ENCODE data around the gene MYMX.

The MYMX gene

DNA sequence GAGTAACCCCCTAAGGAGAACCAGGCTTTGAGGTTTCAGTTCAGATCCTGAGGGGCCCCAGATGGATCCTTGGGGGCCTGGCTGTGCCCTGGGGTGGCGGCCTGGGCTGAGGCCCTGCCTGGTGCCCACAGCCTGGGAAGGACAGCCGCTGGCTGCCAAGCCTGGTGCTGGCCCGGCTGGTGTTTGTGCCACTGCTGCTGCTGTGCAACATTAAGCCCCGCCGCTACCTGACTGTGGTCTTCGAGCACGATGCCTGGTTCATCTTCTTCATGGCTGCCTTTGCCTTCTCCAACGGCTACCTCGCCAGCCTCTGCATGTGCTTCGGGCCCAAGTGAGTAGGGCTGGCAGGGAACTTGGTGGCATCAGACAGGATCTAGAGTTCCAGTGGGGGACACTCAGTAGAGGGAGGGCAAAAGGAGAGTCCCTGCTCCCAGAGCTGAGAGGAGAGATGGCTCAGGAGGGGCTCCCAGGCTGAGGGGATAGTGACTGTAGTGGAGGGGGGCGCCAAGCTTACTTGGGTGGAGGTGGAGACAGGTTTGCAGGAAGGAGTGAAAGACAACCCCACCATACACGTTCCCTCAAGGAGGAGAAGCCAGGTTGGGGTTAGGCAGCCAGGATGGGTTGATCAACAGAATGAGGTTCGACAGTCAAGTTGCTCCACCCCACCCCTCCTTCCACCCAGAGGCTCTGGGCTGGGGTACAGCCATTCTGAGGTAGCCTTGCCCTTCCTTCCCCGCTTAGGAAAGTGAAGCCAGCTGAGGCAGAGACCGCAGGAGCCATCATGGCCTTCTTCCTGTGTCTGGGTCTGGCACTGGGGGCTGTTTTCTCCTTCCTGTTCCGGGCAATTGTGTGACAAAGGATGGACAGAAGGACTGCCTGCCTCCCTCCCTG is 16.2 kb downstream of the MYMX start:
- DNase-seq (ENCODE audit: low read depth) = no peak

DNA sequence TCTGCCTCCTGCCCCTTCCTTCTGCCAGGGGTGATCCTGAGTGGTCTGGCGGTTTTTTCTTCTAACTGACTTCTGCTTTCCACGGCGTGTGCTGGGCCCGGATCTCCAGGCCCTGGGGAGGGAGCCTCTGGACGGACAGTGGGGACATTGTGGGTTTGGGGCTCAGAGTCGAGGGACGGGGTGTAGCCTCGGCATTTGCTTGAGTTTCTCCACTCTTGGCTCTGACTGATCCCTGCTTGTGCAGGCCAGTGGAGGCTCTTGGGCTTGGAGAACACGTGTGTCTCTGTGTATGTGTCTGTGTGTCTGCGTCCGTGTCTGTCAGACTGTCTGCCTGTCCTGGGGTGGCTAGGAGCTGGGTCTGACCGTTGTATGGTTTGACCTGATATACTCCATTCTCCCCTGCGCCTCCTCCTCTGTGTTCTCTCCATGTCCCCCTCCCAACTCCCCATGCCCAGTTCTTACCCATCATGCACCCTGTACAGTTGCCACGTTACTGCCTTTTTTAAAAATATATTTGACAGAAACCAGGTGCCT is 16.9 kb downstream of the MYMX start:
- DNase-seq (ENCODE audit: low read depth) = no peak

DNA sequence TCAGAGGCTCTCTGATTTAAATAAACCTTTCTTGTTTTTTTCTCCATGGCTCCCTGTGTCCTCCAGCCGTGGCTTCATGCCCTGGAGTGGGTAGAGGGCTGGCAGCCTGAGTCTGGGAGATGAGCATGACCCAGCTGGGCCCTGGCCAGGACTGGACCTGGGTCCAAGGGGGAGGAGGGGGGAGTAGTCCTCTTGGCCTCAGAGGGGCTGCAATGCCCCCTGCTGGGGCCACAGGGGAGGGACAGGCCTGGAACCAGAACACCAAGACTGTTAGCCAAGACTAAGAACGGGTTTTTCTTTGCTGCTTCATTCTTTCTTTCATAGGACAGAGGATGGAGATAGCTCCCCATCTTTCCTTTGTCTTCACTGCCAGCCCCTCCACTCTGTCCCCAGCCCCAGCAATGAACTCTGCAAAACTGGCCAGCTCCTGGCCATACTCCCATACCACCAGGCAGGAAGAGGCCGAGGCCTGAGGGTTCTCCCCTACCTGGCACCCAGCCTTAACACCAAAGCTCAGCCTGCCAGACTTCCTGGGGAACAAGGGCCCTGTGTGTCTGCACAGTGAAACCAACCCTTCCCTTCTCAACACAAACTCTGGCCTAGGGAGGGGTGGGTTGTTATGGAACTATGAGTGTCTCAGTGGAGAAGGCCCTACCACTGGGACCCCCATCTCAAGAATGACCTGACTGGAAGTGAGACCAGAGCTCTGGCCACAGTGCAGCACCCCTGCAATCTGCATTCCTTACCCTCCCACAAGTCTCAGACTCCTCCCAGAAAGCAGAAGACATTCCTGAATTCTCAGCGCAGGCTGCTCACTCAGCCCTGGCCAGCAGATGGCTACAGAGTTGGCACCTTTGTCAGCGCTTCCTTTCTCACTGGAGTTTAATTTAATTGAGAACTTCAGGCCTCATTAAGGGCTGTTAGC is 17.6 kb downstream of the MYMX start:
- no peak for DNase-seq (ENCODE audit: low read depth)

DNA sequence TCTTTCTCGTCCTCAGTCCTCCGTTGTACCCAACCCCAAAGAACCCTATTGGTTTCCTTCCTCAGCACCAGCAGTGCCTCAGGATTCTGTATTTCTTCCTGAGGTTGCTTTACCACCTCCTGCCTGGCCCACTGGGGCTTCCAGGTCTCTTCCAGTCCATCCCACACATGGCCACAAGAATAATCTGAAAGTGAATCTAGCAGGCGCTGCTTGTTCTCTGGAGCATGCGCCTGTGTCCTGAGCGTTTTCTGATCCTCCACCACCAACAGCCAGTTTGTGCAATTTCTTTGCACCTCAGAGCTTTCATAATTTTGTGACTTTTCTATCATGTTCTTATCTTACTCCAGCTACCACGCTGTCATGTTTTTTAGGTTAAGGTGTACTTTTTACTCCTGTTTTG is 18.5 kb downstream of the MYMX start:
- DNase-seq (ENCODE audit: low read depth) = no peak

DNA sequence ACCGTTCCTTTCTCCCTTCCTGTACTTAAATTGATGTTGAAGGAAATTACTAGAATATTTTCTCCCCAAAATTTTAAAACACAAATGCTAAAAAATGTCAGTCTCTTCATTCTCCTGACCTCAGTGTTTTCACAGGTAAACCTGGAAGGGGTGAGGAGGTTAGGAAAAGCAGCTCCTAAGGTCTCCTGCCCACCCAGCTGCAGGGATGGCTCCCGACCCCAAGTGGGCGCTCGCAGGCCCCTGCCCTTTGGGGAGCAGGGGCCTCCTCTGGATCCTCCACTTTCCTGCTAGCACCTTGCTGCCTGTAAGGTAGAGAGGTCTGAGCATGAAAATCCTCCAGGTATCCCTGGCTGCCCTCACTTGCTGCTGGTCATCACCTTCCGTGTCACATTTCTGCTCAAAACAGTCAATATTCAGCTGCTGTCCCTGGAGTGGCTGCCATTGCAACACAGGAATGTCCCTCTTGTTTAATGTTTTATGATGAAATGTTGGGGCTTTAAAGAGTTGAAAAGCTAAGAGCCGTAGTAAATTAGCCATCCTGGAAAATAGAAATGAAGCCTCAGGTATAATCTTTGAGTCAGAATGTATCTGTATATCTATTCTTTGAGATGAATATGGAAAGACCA is 19.3 kb downstream of the MYMX start:
- DNase-seq (ENCODE audit: low read depth) = no peak

DNA sequence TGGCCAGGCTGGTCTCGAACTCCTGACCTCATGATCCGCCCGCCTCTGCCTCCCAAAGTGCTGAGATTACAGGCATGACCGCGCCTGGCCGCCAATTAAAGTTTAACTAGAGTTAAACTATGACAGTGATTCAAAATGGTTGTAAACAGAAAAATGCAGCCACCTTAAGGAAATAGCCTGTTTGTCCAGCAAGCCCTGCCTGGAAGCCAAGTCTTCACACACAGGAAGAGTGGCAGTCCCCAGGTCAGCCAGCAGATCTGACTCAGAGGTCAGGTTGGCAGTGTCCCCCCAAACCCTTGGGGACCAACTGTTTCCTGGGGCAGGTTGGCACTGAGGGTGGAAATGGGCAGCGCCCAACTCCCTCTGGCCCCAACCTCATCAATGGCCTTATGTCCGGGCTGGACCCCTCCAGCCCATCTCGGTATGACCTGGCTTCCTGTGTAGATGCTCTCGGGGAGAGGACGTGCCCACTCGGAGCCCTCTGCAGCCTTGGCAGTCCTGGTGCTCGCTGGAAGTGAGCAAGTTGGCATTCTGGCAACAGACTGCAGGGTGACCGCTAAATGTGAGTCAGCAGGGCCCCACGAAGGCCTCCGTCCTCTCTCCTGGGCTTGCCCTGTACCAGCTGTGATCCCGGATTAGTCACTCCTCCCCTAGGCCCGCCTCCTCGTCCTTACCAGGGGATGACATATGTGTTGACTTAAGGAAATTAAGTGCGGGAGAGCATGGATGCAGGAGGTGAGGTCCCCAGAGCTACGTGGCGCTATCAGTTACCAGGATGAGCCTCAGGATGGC is 20.5 kb downstream of the MYMX start:
- DNase-seq (ENCODE audit: low read depth) = peak; percentile 47

DNA sequence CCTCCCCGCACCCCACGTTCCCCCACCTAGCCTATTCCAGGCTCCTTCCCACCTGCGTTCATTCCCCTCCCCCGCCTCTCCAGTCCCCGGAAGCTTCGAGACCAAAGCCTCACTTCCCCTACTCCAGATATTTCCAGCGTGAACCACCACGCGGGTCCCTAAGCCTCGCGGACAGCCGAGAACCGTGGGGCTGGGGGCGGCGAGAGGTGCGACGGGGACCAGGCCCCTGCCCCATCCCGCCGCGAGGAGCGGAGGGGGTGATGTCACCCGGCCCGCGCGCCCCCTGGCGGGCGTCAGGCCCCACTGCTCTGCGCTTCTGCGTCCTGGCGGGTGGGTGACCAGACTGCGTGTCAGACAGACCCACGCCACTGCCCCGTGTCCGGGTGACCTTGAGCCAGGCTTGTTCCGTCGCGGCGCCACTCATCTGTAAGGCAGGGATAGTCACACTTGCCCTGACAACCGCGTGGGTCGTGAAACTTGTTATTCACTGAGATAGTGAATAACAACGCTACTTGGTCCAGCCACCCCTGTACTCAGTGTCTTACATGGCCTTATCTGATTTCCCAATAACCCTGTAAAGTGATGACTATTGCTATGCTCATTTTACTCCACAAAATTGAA is 21.2 kb downstream of the MYMX start:
- peak; percentile 64 for DNase-seq (ENCODE audit: low read depth)

DNA sequence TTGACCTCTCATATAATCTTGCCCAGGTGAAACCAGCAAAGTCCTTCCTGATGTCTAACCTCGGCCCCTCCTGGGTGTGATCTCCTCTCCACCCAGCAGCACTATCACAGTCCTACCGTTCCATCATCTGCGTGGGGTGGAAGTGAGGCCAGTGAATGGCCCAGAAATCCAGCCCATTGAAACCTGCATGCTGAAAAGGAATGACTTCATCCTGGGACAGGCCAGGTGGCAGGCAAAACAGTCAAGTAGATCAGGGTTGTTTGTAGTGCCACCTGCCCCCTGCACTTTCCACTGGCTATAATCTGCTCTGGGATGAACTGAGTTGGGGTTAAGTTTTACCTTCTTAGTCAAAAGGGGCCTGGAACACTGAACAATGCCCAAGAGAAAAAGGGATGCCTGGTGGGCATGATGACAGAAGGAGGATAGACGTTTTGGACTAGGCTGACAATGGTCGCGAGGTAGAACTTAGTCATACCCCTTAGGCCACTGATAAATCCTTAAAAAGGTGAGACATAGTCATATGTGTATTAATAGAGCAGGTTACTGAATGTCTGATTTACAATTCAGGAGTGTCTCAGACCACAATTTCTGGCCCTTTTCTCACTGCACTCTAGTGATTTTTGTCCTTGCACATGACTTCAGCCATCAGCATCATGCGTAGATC is 22.1 kb downstream of the MYMX start:
- DNase-seq (ENCODE audit: low read depth) = no peak

DNA sequence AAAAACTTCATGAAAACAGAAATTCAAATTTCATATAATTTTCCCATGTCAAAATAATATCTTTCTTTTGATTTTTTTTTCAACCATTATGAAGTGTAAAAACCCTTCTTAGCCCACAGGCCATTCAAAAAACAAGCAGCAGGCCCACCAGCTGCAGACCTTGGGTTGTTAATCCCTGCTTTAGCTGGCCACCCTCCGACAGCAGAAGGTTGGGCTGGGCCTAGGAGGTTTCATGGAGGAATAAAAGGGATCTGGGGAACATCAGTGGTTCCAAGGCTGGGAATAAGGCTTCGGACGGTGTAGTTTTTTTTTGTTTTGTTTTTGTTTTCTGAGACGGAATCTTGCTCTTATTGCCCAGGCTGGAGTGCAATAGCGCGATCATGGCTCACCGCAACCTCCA is 26.6 kb downstream of the MYMX start:
- no peak for DNase-seq (ENCODE audit: low read depth)

DNA sequence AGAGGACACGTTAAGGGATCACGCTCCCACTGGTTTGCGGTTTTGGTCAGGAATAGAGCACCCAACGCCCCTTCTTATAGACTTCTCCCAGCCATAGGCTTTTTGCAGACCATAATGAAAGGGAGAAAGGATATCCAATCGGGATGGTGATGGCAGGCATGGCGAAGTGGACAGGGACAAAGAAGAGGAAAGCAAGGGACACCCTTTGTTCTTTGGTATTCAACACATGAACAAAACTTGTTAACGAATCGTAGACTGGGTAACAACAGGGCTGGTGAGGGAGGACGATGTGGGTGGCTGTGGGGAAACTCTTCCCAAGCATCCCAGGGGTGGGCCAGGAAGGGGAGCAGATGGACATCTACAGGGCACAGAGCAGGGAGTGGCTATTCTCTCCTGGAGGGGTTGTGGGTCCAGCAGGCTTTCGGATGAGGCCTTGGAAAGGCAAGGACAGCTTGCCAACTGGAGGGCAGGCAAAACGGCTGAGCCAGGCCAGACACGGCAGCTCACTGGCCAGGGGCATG is 28.7 kb downstream of the MYMX start:
- DNase-seq (ENCODE audit: low read depth) = no peak

DNA sequence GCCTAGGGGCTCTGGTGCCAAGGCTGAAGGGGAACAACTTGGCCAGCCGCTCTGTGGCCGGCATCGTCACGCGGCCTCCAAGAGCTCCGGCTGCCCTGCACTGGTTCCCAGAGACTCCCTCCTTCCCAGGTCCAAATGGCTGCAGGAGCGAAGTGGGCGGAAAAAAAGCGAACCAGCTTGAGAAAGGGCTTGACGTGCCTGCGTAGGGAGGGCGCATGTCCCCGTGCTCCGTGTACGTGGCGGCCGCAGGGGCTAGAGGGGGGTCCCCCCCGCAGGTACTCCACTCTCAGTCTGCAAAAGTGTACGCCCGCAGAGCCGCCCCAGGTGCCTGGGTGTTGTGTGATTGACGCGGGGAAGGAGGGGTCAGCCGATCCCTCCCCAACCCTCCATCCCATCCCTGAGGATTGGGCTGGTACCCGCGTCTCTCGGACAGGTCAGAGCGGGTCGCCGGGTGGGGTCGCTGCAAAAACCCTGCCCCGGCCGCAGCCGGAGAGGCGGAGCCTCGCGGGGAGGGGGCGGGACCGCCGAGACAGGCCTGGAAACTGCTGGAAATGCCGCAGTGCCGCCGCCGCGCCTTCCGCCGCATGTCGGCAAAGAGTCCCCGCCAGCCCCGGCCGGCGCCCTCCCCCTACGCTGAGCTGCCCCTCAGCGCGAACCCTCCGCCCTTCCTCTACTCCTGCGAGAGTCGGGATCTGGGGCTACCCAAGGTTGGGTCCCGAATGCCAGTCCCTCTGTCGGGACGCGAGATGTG is 29.4 kb downstream of the MYMX start:
- DNase-seq (ENCODE audit: low read depth) = peak; percentile 70

DNA sequence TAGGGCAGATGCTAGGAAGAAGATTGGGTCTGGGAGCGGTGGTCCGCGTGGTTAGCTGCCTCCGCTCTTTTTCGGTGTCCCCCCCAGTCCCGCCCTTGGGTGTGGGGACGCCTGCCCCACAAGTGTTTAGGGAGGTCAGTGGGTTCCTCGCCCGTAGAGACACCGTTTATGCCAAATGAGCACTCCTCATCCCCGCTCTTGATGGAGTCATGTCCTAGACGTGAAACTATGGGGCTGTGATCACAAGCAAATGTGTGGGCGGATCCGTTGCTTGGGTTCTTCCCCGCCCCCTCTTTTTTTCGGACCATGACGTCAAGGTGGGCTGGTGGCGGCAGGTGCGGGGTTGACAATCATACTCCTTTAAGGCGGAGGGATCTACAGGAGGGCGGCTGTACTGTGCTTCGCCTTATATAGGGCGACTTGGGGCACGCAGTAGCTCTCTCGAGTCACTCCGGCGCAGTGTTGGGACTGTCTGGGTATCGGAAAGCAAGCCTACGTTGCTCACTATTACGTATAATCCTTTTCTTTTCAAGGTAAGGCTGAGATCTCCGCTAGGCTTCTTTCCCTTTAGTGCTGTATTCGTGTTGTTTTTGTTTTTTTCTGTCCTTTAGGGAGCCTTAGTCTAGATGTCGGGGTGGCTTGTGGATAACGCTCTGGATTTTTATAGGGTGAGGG is 30.1 kb downstream of the MYMX start, which contains the start of gene HSP90AB1:
HSP90AB1 (plus strand) TSS at position 439 of the 675 bp plus-strand sequence. CDS start 1,529 bp downstream, outside the sequence.
- DNase-seq (ENCODE audit: low read depth) = peak; percentile 97

DNA sequence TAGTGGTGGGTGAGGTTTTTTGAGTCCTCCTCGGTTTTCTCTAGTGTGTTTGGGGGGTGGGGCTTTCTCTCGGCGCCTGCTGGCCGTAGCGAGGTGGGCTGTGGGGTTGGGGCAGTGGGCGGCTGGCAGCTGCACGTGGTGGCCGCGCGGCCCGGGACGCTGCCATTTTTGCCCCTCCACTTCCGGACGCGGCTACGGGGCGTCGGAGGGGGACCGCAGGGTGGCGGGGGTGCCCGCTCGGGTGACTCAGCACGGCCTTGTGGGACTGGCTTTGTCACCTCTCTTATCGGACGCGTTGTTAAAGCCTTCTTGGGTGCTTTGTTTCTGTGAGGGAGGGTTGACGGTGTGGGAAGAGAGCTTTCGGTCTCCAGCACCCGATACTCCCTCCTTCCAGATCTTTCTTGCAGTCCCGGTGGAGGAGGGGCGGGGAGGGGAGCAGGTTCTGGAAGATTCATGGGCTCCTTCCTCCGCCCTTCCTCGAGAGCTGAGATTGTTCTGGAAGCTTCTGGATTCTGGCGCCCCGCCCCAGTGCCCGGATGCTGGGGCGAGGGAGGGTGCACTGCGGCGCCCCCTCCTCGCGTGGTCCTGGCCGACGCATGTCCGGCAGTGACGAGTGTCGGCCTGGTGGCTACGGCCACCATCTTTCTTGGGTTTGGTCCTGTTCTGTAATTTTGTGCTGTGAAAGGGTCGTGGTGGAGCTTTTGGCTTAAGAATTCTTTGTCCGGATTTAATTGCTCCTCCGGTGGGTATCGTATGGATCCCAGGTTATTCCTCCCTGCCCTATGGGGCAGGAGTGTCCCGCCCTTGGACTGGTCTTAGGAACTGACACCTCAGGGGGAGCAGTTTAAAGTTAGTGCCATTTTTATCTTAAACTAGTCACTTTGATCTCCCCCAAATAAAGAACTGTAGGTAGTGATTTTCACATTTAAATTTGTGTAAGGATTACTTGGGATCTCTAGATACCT is 30.9 kb downstream of the MYMX start:
- peak; percentile 83 for DNase-seq (ENCODE audit: low read depth)

DNA sequence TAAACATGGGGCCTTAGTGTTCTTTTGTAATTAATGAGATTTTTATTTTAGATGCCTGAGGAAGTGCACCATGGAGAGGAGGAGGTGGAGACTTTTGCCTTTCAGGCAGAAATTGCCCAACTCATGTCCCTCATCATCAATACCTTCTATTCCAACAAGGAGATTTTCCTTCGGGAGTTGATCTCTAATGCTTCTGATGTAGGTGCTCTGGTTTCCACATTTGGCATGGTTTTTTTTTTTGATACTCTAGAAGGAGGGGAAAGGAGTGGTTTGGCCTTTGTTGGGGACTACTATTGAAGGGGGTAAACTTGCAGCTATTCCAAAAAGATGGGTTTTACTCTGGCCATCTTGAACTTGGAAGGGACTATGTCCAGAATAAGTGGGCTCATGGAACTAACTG is 31.9 kb downstream of the MYMX start:
- DNase-seq (ENCODE audit: low read depth) = no peak

DNA sequence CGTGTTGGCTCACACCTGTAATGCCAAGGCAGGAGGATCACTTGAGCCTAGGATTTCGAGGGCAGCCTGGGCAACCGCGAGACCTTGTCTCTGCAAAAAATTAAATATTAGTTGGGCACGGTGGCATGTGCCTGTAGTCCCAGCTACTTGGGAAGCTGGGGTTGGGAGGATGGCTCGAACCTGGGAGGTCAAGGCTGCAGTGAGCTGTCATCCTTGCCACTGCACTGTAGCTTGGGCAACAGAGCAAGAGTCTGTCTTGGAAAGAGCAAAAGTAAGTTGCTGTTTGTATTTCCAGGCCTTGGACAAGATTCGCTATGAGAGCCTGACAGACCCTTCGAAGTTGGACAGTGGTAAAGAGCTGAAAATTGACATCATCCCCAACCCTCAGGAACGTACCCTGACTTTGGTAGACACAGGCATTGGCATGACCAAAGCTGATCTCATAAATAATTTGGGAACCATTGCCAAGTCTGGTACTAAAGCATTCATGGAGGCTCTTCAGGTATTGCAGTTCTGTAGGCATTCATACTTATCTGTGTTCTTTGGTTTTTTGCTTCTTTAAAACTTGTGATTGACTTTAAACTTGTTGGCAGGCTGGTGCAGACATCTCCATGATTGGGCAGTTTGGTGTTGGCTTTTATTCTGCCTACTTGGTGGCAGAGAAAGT is 32.5 kb downstream of the MYMX start:
- no peak for DNase-seq (ENCODE audit: low read depth)

DNA sequence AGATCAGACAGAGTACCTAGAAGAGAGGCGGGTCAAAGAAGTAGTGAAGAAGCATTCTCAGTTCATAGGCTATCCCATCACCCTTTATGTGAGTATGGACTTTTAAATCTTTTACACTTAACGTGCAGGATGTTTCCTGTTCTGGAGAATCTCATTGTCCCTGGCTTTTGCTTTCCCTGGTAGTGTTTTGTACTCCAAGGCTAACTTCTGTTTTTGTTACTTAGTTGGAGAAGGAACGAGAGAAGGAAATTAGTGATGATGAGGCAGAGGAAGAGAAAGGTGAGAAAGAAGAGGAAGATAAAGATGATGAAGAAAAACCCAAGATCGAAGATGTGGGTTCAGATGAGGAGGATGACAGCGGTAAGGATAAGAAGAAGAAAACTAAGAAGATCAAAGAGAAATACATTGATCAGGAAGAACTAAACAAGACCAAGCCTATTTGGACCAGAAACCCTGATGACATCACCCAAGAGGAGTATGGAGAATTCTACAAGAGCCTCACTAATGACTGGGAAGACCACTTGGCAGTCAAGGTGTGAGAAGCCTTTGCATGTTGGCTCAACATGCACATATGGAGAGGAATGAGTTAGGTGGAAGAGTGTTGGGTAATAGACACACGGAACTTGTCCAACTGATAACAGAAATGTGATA is 33.5 kb downstream of the MYMX start:
- DNase-seq (ENCODE audit: low read depth) = no peak

Measured in T follicular helper cell (primary cell).